BJ (cell line): Measurements from ENCODE around the gene NAALADL2. TPM values are rescaled to one million over a fixed set of nuclear protein-coding genes. Genes with fewer than 3 reads are reported as not detected.
"Not testable (repeated sequence)": the region's sequence is repeated elsewhere in the genome, so short reads cannot be mapped to it uniquely, and the experiment has no call there.

Experiments
- CTCF ChIA-PET: fragments of 350-600 bp; formaldehyde crosslinking; extraction: SDS; loops from one replicate; lab custom pipeline; 2021; ENCODE audit warnings: antibody characterized with exemption, inconsistent platforms; lab: Yijun Ruan, JAX
- POLR2A ChIA-PET: fragments of 300-600 bp; sonication (Branson Sonifier 250); formaldehyde crosslinking; extraction: SDS; loops from one replicate; lab custom pipeline; 2021; ENCODE audit warnings: antibody characterized with exemption; lab: Charles Lee
- DNase-seq: peaks from one replicate; pipeline ENCODE4 v3.0.0-alpha.2; 2011; ENCODE audit warnings: low read depth
- H3K27me3 ChIP-seq: 2 replicates; pipeline ENCODE4 v1.6.0; 2011; ENCODE audit warnings: low read length; ENCODE audit not compliant: control insufficient read depth, insufficient read depth
- H3K36me3 ChIP-seq: 2 replicates; pipeline ENCODE4 v1.5.1; 2011; ENCODE audit warnings: low read length; ENCODE audit not compliant: control insufficient read depth, insufficient read depth
- H3K4me3 ChIP-seq: 2 replicates; pipeline ENCODE4 v1.5.1; 2011; ENCODE audit warnings: low read depth, mild to moderate bottlenecking, control low read depth, low read length
- polyA plus RNA-seq: library from polyadenylated mRNA; depleted of rRNA; stranded (reverse); fragments of >200 nt; gene quantifications from 2 replicates; pipeline ENCODE4 v1.2.3, GENCODE V29; 2011
- TF ChIP-seq, protein P1 (sequence below): IDR thresholded peaks from 2 replicates; pipeline ENCODE4 v1.5.1; 2011; ENCODE audit warnings: low read depth, mild to moderate bottlenecking, control low read depth, inconsistent platforms, low read length, moderate library complexity; ENCODE audit not compliant: insufficient read depth

Gene NAALADL2
- polyA plus RNA-seq, 1 experiment = 3.6 TPM

DNA sequence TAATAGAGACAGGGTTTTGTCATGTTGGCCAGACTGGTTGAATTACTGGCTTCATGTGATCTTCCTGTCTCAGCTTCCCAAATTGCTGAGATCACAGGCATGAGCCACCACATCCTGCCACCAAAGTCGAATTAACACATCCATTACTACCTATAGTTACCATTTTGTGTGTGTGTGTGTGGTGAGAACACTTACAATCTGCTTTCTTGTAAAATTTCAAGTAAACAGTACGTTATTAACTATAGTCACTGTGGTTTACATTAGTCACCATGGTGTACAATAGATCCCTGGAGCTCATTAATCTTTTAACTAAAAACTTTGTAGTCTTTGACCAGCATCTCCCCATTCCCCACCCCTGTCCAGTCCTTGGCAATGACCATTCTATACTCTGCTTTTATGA lies 270.0 kb downstream of the NAALADL2 start:
- Histone ChIP-seq H3K36me3 (no peaks in the 10 kb centered on the region; the same call in 1 of the 2 replicates), H3K27me3 (no peaks in the 10 kb centered on the region), H3K4me3 (no peak overlapping the region)
- ChIA-PET POLR2A (no interaction called here), CTCF (no interaction called here)
- TF ChIP-seq, protein P1, sequence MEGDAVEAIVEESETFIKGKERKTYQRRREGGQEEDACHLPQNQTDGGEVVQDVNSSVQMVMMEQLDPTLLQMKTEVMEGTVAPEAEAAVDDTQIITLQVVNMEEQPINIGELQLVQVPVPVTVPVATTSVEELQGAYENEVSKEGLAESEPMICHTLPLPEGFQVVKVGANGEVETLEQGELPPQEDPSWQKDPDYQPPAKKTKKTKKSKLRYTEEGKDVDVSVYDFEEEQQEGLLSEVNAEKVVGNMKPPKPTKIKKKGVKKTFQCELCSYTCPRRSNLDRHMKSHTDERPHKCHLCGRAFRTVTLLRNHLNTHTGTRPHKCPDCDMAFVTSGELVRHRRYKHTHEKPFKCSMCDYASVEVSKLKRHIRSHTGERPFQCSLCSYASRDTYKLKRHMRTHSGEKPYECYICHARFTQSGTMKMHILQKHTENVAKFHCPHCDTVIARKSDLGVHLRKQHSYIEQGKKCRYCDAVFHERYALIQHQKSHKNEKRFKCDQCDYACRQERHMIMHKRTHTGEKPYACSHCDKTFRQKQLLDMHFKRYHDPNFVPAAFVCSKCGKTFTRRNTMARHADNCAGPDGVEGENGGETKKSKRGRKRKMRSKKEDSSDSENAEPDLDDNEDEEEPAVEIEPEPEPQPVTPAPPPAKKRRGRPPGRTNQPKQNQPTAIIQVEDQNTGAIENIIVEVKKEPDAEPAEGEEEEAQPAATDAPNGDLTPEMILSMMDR = no peak
- peak; percentile 4 for DNase-seq

DNA sequence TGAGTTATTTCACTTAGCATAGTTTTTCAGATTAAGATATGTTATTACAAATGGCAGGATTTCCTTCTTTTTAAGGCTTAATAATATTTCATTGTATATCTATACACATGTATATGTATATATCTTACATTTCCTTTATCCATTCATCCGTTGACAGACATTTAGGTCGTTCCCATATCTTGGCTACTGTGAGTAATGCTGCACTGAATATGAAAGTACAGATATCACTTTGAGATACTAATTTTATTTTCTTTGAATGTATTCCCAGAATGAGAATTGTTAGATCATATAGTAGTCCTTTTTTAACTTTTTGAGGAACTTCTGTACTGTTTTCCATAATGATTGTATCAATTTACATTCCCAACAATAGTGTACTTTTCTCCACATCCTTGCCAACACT lies 270.4 kb downstream of the NAALADL2 start:
- H3K36me3 ChIP-seq = no peaks in the 10 kb centered on the region
- H3K27me3 ChIP-seq = no peaks in the 10 kb centered on the region
- ChIA-PET POLR2A (no interaction called here), CTCF (no interaction called here)
- TF ChIP-seq, protein P1 = no peak
- DNase-seq = no peak
- no peak overlapping the region for H3K4me3 ChIP-seq

DNA sequence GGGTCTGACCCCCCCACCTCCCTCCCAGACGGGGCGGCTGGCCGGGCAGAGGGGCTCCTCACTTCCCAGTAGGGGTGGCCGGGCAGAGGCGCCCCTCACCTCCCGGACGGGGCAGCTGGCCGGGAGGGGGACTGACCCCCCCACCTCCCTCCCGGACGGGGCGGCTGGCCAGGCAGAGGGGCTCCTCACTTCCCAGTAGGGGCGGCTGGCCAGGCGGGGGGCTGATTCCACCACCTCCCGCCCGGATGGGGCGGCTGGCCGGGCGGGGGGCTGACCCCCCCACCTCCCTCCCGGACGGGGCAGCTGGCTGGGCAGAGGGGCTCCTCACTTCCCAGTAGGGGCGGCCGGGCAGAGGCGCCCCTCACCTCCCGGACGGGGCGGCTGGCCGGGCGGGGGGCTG lies 272.7 kb downstream of the NAALADL2 start:
- DNase-seq, POLR2A ChIA-PET, CTCF ChIA-PET, H3K27me3 ChIP-seq, H3K36me3 ChIP-seq, H3K4me3 ChIP-seq: not testable (repeated sequence)

DNA sequence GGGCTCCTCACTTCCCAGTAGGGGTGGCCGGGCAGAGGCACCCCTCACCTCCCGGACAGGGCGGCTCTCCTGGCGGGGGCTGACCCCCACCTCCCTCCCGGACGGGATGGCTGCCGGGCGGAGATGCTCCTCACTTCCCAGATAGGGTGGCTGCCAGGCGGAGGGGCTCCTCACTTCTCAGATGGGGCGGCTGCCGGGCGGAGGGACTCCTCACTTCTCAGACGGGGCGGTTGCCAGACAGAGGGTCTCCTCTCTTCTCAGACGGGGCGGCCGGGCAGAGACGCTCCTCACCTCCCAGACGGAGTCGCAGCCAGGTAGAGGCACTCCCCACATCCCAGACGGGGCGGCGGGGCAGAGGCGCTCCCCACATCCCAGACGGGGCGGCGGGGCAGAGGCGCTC lies 273.6 kb downstream of the NAALADL2 start:
- DNase-seq, CTCF ChIA-PET, POLR2A ChIA-PET, H3K4me3 ChIP-seq, H3K27me3 ChIP-seq, H3K36me3 ChIP-seq: not testable (repeated sequence)

DNA sequence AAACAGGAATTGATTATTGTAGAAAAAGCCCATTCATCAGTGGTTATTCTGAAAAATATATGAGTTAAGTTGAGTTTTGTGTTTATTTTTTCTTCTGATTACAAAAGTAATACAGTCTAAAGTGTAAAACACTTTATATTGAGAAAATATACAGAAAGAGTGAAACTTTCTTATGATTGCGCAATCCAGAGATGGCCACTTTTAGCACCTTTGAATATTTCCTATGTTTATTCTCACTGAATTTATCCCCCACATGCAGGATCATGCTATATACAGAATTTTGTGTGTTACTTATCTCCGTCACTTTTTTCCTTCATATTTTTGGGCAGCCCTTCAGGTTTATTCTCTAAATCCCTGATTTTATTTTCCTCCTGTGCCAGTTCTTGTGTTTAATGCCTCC lies 285.2 kb downstream of the NAALADL2 start:
- no peak overlapping the region for H3K4me3 ChIP-seq
- ChIA-PET CTCF (no interaction called here), POLR2A (no interaction called here)
- TF ChIP-seq, protein P1 = no peak
- H3K36me3 ChIP-seq = no peaks in the 10 kb centered on the region
- H3K27me3 ChIP-seq = no peaks in the 10 kb centered on the region
- no peak for DNase-seq

DNA sequence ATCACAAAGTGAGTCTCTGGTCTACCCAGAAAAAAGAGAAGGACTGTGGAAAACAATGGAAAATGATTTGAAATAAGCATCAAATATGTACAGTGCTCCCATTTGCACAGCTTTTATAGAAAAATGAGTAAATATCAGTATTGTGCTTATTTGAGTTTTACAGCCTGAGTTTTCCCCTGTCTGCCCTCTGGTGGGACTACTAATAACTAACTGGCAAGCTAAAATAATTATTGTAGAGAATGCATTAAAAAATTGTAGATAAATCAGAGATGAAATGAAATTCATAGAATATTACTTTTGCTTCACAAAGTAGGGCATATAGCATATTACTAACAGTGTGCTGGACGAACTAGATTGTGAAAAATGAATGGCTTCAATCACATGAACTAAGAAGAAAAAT lies 287.1 kb downstream of the NAALADL2 start:
- DNase-seq = no peak
- ChIA-PET POLR2A (no interaction called here), CTCF (interaction anchor here (1.1 to 1.5 kb wide), 3 partner anchors 9 to 33 kb away, joined by 3 to 6 read pairs (median 3); no protein-coding TSS in a partner anchor)
- Histone ChIP-seq H3K4me3 (no peak overlapping the region), H3K36me3 (no peaks in the 10 kb centered on the region), H3K27me3 (no peaks in the 10 kb centered on the region)
- TF ChIP-seq, protein P1 = peak; percentile 41
